Measurements from ENCODE around the gene CEP20.

GRCh38 chr16:15907863-15908478 lies 19.6 kb upstream of the CEP20 start:
- TF ChIP-seq CTCF (IDR thresholded peaks at IDR 0.05; ENCODE audit: poor library complexity) (no peak), EZH2phosphoT487 (IDR thresholded peaks at IDR 0.05; ENCODE audit: low read depth, severe bottlenecking, unreplicated experiment) (no peak)
